Natural killer cell (primary cell): ENCODE results near the gene ERF. TPM values are rescaled to one million over a fixed set of nuclear protein-coding genes. Genes with fewer than 3 reads are reported as not detected.

Source experiments
- ATAC-seq, 3 donors: fragments of 150-1000 bp in 2 of 3; fragments of 200-7000 bp in 1 of 3; cut with Tn5 transposase; 1 replicate in 1 of 3; 2 replicates in 2 of 3; pipeline ENCODE4 v1.10.0; 2021; ENCODE audit warnings: mild to moderate bottlenecking in 2 of 3, moderate library complexity in 2 of 3
- DNase-seq, 2 donors: peaks; one replicate each; pipeline versions ENCODE4 v3.0.0 to v3.0.0-alpha.2; 2013 to 2021; ENCODE audit warnings: mixed read lengths in 1 of 2
- H3K27ac ChIP-seq: one replicate; pipeline ENCODE4 v1.5.1; 2013; ENCODE audit warnings: mild to moderate bottlenecking, low read length
- H3K27me3 ChIP-seq: one replicate; pipeline ENCODE4 v1.6.1; 2013; ENCODE audit warnings: low read length; ENCODE audit not compliant: control insufficient read depth, insufficient read depth
- H3K36me3 ChIP-seq: one replicate; pipeline ENCODE4 v1.6.1; 2013; ENCODE audit warnings: low read length; ENCODE audit not compliant: control insufficient read depth, insufficient read depth
- H3K4me1 ChIP-seq: one replicate; pipeline ENCODE4 v1.6.1; 2013; ENCODE audit warnings: low read length; ENCODE audit not compliant: control insufficient read depth, insufficient read depth
- H3K4me3 ChIP-seq: one replicate; pipeline ENCODE4 v1.5.1; 2013; ENCODE audit warnings: low read length
- H3K9me3 ChIP-seq: one replicate; pipeline ENCODE4 v1.6.1; 2013; ENCODE audit warnings: low read length; ENCODE audit not compliant: control insufficient read depth, insufficient read depth
- H3K27ac Mint-ChIP-seq, 2 donors: one replicate each; pipeline ENCODE4 v1.8.0; 2022; ENCODE audit warnings: mild to moderate bottlenecking in 2 of 2, mixed read lengths in 2 of 2, moderate library complexity in 1 of 2
- H3K27me3 Mint-ChIP-seq, 2 donors: one replicate each; pipeline ENCODE4 v1.8.0; 2022; ENCODE audit warnings: low read depth in 2 of 2, mixed read lengths in 2 of 2
- H3K36me3 Mint-ChIP-seq: one replicate; pipeline ENCODE4 v1.8.0; 2022; ENCODE audit warnings: mixed read lengths
- H3K4me1 Mint-ChIP-seq, 2 donors: one replicate each; pipeline ENCODE4 v1.8.0; 2022; ENCODE audit warnings: mixed read lengths in 2 of 2
- H3K4me3 Mint-ChIP-seq: one replicate; pipeline ENCODE4 v1.8.0; 2022; ENCODE audit warnings: mild to moderate bottlenecking, moderate library complexity, mixed read lengths
- H3K9me3 Mint-ChIP-seq, 2 donors: one replicate each; pipeline ENCODE4 v1.8.0; 2022; ENCODE audit warnings: mixed read lengths in 2 of 2
- WGBS: methylation state at CpG from one replicate; pipeline ENCODE4 v1.1.7; 2013; ENCODE audit warnings: missing lambda C conversion rate; ENCODE audit not compliant: insufficient coverage; 5-methylcytosine and 5-hydroxymethylcytosine counted together
- intact Hi-C: fragments of 100-400 bp; cut with micrococcal nuclease; formaldehyde crosslinking; loops from one replicate; pipeline ENCODE4 v1.14.2; 2022
- total RNA-seq, 4 donors: library from RNA; stranded (reverse); fragments of 120-200 nt in 1 of 4; gene quantifications; one replicate each; pipeline versions ENCODE4 v1.2.3 to v1.2.4, GENCODE V29; 2013 to 2022
- TF ChIP-seq, protein P1 (sequence below): fragments of 200-600 bp; IDR thresholded peaks from one replicate; pipeline ENCODE4 v1.8.0; 2022; ENCODE audit warnings: antibody characterized with exemption

The ERF gene
- total RNA-seq, 3 donors from 2014 or later (not counting 1 experiment from before 2014, with no cell fraction given): 58.3 to 115 (median 75.6) TPM

DNA sequence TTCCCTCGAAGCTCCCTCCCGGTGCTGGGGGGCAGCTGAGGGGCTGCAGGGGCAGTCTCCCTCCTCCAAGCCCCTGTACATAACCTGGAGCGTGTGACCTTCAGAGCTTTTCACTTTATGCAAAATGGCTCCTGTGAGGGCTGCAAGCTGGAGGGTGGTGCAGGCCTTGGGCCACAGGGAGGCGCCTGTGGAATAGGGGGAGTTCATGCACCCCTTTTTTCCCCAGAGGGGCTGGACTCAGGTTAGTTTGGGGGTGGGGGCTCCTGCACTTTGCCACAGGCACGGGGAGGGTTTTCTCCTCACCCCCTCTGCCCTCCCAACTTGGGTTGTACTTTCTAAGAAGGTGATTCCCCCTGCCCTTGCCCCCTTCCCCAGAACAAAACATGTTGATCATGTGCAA, 40.4 kb upstream of the ERF start:
- Mint-ChIP-seq H3K27me3 (no peaks in the 10 kb centered on the region), H3K4me3 (no peak overlapping the region), H3K36me3 (no peaks in the 10 kb centered on the region), H3K27ac (no peak overlapping the region), H3K4me1 (peaks cover 0 to 12% of the 10 kb centered on the region in 2 donors), H3K9me3 (no peaks in the 10 kb centered on the region)
- Histone ChIP-seq H3K9me3 (no peaks in the 10 kb centered on the region), H3K27ac (no peak overlapping the region), H3K4me1 (no peaks in the 10 kb centered on the region), H3K4me3 (no peak overlapping the region), H3K36me3 (peaks cover 32% of the 10 kb centered on the region), H3K27me3 (no peaks in the 10 kb centered on the region)
- intact Hi-C loops: loop anchor here (5.0 kb wide), 1 partner anchor 118 kb away; no protein-coding TSS in a partner anchor
- TF ChIP-seq, protein P1, sequence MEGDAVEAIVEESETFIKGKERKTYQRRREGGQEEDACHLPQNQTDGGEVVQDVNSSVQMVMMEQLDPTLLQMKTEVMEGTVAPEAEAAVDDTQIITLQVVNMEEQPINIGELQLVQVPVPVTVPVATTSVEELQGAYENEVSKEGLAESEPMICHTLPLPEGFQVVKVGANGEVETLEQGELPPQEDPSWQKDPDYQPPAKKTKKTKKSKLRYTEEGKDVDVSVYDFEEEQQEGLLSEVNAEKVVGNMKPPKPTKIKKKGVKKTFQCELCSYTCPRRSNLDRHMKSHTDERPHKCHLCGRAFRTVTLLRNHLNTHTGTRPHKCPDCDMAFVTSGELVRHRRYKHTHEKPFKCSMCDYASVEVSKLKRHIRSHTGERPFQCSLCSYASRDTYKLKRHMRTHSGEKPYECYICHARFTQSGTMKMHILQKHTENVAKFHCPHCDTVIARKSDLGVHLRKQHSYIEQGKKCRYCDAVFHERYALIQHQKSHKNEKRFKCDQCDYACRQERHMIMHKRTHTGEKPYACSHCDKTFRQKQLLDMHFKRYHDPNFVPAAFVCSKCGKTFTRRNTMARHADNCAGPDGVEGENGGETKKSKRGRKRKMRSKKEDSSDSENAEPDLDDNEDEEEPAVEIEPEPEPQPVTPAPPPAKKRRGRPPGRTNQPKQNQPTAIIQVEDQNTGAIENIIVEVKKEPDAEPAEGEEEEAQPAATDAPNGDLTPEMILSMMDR: no peak
- ATAC-seq (no peak), DNase-seq (no peak)
- WGBS: 96% methylated on average over 3 of the region's 5 CpGs

- Mint-ChIP-seq H3K27ac (no peak overlapping the region), H3K9me3 (no peaks in the 10 kb centered on the region)
- WGBS: 93% methylated on average over 24 of the region's 24 CpGs
These were observed 39.7 kb upstream of the ERF start for GRCh38 chr19:42294471-42295137.

DNA sequence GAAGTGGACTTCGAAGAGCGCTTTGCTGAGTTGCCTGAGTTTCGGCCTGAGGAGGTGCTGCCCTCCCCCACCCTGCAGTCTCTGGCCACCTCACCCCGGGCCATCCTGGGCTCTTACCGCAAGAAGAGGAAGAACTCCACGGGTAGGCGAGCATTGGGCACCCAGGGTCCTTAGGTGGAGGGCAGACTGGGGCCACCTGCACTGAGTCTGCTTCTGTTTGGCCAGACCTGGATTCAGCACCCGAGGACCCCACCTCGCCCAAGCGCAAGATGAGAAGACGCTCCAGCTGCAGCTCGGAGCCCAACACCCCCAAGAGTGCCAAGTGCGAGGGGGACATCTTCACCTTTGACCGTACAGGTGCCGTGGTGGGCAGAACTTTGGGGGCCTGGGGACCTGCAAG, 39.0 kb upstream of the ERF start:
- 95% methylated on average over 15 of the region's 15 CpGs for WGBS
- H3K4me3 Mint-ChIP-seq: no peak overlapping the region
- H3K4me1 Mint-ChIP-seq: peaks cover 0 to 12% of the 10 kb centered on the region in 2 donors
- no peaks in the 10 kb centered on the region for H3K27me3 Mint-ChIP-seq
- DNase-seq: no peak
- Histone ChIP-seq H3K9me3 (no peaks in the 10 kb centered on the region), H3K36me3 (peaks cover 44% of the 10 kb centered on the region), H3K27me3 (no peaks in the 10 kb centered on the region), H3K27ac (no peak overlapping the region), H3K4me1 (no peaks in the 10 kb centered on the region), H3K4me3 (no peak overlapping the region)
- TF ChIP-seq, protein P1: no peak
- intact Hi-C loops: no loop called here
- no peak for ATAC-seq
- H3K9me3 Mint-ChIP-seq: no peaks in the 10 kb centered on the region
- H3K27ac Mint-ChIP-seq: no peak overlapping the region
- no peaks in the 10 kb centered on the region for H3K36me3 Mint-ChIP-seq

More at GRCh38 chr19:42294471-42295137, 39.7 kb upstream of the ERF start:
- ATAC-seq (no peak), DNase-seq (no peak)
- intact Hi-C loops: loop anchor here (5.0 kb wide), 1 partner anchor 117 kb away; no protein-coding TSS in a partner anchor
- Mint-ChIP-seq H3K4me3 (no peak overlapping the region), H3K4me1 (peaks cover 0 to 12% of the 10 kb centered on the region in 2 donors), H3K36me3 (no peaks in the 10 kb centered on the region), H3K27me3 (no peaks in the 10 kb centered on the region)
- peaks cover 40% of the 10 kb centered on the region for H3K36me3 ChIP-seq
- H3K4me3 ChIP-seq: no peak overlapping the region
- TF ChIP-seq, protein P1: no peak
- H3K4me1 ChIP-seq: no peaks in the 10 kb centered on the region
- H3K27ac ChIP-seq: no peak overlapping the region
- no peaks in the 10 kb centered on the region for H3K27me3 ChIP-seq
- no peaks in the 10 kb centered on the region for H3K9me3 ChIP-seq

DNA sequence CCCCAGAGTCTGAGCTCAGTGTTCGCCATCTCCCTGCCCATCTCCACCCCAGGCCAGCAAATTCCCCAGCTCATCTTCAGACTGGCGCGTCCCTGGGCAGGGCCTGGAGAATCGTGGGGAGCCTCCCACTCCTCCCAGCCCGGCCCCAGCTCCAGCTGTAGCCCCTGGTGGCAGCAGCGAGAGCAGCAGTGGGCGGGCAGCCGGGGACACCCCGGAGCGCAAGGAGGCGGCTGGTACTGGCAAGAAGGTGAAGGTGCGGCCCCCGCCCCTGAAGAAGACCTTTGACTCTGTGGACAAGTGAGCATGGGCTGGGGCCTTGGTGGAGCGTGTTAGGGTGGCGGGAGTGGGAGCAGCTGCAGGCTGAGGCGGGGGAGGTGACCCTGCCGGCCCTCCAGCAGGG, 38.6 kb upstream of the ERF start:
- no peaks in the 10 kb centered on the region for H3K4me1 ChIP-seq
- no peak overlapping the region for H3K4me3 ChIP-seq
- 97% methylated on average over 17 of the region's 17 CpGs for WGBS
- DNase-seq: no peak
- ATAC-seq: no peak
- TF ChIP-seq, protein P1: no peak
- no peaks in the 10 kb centered on the region for H3K9me3 ChIP-seq
- Mint-ChIP-seq H3K27me3 (no peaks in the 10 kb centered on the region), H3K27ac (no peak overlapping the region), H3K36me3 (no peaks in the 10 kb centered on the region), H3K4me3 (no peak overlapping the region), H3K4me1 (peaks cover 0 to 12% of the 10 kb centered on the region in 2 donors), H3K9me3 (no peaks in the 10 kb centered on the region)
- H3K27ac ChIP-seq: no peak overlapping the region
- peaks cover 48% of the 10 kb centered on the region for H3K36me3 ChIP-seq
- H3K27me3 ChIP-seq: no peaks in the 10 kb centered on the region
- intact Hi-C loops: no loop called here
